ENCODE results near the gene TARS3.

Gene TARS3

DNA sequence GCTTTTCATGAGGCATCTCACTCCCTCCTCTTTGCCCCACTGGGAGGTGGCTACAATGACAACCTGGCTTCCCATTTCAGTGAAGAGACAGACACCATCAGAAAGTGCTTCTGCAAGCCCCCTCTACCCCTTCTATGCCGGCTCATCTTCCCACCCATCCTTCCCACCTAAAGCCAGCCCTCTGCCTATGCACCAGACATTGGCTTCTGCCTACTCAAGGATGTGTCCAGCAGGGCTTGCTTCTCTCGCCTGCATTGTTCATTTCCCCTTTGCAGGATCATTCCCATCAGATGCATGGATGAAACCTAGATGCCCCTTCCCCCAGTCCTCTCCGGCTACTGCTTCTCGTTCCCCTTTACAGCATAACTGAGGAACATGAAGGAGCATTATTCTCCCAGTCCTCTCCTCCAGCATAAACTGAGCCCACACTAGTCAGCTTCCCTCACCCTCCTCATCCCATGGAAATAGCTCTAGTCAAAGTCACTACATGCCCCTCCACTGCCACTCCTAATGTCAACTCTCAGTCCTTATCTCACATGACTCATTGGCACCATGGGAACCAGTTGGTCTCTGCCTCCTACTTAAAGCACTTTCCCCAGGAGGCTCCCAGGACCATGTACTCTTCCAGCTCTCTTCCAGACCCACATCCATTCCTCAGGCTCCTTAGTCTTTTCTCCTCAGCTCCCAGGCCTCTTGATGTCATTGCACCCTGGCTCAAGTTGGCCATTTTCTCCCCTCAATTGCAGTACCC lies 120.0 kb downstream of the TARS3 start:
- Histone ChIP-seq H3K9ac (ENCODE audit: low read length in 2 of 2) (no peak overlapping the region), H3K36me3 (ENCODE audit: control insufficient read depth in 2 of 2, insufficient read depth in 2 of 2, low read length in 2 of 2) (no peaks in the 10 kb centered on the region), H3K27me3 (ENCODE audit: control insufficient read depth in 1 of 2, insufficient read depth in 2 of 2, low read length in 2 of 2) (peaks cover 0 to 3% of the 10 kb centered on the region in 2 donors)

More for the DNA sequence above, 120.0 kb downstream of the TARS3 start:
- Histone ChIP-seq H3K4me3 (ENCODE audit: low read length in 2 of 2) (no peak overlapping the region), H3K27ac (ENCODE audit: low read length) (no peak overlapping the region), H3K4me1 (ENCODE audit: control insufficient read depth, insufficient read depth, low read length) (no peaks in the 10 kb centered on the region), H3K9me3 (ENCODE audit: control insufficient read depth in 2 of 2, low read length in 2 of 2) (no peaks in the 10 kb centered on the region)

Data from stomach smooth muscle (tissue), 2 donors.